Adrenal gland (tissue), 5 donors: ENCODE data around the gene EYA4.
"Not testable (repeated sequence)": the region's sequence is repeated elsewhere in the genome, so short reads cannot be mapped to it uniquely, and the experiment has no call there.

Experiments
- CTCF ChIP-seq, 6 experiments: fragments of 450-650 bp in 4 of 6; fragments of 200-600 bp in 2 of 6; sonication (generic) in 1 of 6; IDR thresholded peaks; 1 replicate in 5 of 6; 2 replicates in 1 of 6; pipeline versions ENCODE4 v1.5.1 to v1.8.0; 2016 to 2021; ENCODE audit warnings: antibody characterized with exemption in 6 of 6, mild to moderate bottlenecking in 2 of 6, moderate library complexity in 1 of 6
- POLR2A ChIP-seq, 2 donors: fragments of 450-650 bp; IDR thresholded peaks; one replicate each; pipeline ENCODE4 v1.6.1; 2017; ENCODE audit warnings: antibody characterized with exemption in 2 of 2, mild to moderate bottlenecking in 2 of 2, moderate library complexity in 1 of 2
- donor health status: DM: no; HTN: no; CAD: no.

- TF ChIP-seq CTCF, POLR2A (IDR thresholded peaks at IDR 0.05): not testable (repeated sequence)
Observed at GRCh38 chr6:133554121-133554520, 313.0 kb downstream of the EYA4 start.
